GM21447 (cell line): Measurements from ENCODE around the gene SDE2.
A peak's percentile ranks its signal among the peaks of the same experiment; 100 is the strongest.
"Not testable (repeated sequence)": the region's sequence is repeated elsewhere in the genome, so short reads cannot be mapped to it uniquely, and the experiment has no call there.

ENCODE experiments used
- ATAC-seq: cut with Tn5 transposase; IDR thresholded peaks from one replicate; pipeline ENCODE4 v1.9.1; 2021; ENCODE audit not compliant: unreplicated experiment

SDE2 gene

DNA sequence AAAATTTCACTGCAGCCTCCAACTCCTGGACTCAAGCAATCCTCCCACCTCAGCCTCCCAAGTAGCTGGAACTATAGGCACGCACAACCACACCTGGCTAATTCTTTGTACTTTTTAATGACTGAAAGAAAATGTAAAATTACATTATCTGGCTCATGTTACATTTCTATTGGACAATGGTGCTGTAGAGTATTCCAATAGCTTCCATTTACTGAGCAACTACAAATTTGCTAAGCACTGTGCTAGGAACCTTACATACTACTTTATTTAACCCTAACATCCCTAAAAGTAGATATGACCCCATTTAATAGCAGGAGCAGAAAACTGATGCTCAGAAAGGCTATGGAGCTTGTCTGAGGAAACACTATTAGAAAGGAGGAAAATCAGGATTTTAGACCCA lies 19.7 kb downstream of the SDE2 start:
- ATAC-seq: no peak

DNA sequence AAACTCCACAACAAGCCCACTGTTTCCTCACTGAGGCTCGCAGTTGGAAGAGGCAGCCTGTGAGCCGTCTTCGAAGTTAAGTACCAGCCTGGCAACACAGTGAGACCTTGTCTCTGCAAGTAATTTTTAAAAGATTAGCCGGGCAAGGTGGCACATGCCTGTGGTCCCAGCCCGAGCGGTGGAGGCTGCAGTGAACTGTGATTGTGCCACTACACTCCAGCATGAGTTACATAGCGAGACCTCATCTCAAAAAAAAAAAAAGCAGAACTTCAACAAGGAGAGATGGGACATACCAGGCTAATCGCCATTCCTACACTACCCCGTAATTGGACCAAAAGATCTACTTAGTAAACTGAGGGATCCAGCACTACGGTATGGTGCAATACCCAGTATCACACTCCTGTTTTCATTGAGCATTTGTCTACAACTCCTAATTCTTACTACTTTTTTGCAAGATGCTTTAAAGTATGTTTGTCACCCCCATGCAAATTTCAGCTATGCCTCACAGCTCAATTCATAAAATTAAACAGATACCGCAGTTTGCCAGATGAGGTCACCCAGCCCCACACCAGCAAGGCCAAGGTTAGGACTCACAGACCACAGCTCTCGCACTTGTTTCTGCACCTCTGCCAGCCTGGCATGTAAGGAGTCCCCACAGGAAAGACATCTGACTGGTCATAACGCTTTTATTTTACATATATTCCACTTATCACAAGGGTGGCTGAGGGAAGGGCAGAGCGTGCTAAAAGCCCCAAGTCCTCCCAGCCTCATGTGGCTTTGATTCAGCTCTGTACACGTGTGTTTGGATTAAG lies 21.0 kb downstream of the SDE2 start:
- peak; percentile 78 for ATAC-seq

- ATAC-seq: not testable (repeated sequence)
These were observed 24.0 kb downstream of the SDE2 start for GRCh38 chr1:225975146-225975545.

DNA sequence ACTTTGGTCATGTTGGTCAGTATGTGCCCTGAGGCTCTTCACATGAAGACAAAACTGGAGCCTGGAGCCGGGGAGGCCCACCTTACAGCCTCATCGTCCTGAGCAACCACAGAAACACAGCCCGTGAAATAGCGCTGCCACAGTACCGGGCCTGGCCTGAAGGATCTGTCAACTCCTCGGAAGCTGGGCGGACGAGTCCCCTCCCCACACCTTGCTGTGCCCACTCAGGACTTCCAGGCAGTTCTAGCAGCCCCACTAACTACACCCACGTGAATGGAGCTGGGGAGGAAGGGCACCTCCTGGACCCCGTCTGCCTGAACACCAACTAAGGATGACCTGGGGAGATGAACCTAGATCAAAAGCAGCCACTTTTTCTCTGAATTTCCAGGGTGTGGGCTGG lies 24.7 kb downstream of the SDE2 start:
- ATAC-seq: no peak

- ATAC-seq: no peak
These were observed 26.0 kb downstream of the SDE2 start for GRCh38 chr1:225973158-225973557.

DNA sequence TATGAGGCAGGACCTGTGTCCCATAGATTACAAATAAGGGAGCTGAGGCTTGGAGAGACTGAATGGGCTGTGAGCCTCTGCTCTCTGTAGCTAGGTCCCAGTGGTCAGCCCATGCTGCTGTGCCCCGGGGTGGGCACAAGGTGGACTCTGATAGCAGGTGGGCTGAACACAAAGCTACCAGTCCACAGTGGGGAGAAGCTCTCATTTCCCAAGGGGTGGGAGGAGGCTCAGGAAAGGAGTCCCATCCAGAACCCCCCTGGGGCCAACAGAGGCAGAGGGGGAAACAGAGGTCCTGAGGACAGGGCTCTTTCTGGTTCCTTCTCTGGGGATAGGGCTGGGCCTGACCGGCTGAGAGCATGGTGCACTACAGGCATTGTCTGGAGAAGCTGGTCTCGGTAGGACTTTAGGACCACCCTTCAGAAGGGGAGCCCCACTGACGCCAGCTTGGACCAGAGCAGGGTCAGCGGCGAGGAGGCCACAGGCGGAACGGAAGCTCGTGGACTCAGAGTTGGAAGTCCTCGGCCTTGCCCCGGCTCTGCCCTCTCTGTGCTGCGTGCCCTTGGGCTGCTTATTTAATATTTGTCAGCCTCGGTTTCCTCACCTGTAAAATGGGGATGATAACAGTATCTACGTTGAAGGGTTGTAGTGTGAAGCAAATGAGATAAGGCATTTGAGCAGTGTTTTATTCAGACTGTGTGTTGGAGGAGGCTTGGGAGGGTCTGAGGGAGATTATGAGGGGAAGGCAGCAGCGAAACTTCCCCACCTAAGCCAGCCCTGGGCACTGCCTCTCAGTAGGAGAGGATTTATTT lies 26.6 kb downstream of the SDE2 start:
- ATAC-seq: no peak

DNA sequence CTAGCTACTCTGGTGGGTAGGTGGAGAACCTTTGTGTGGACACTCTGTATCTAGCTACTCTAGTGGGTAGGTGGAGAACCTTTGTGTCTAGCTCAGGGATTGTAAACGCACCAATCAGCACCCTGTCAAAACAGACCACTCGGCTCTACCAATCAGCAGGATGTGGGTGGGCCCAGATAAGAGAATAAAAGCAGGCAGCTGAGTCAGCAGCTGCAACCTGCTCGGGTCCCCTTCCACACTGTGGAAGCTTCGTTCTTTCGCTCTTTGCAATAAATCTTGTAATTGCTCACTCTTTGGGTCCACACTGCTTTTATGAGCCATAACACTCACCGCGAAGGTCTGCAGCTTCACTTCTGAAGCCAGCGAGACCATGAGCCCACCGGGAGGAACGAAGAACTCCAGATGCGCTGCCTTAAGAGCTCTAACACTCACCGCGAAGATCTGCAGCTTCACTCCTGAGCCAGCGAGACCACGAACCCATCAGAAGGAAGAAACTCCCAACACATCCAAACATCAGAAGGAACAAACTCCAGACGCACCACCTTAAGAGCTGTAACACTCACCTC lies 28.5 kb downstream of the SDE2 start:
- ATAC-seq: not testable (repeated sequence)

- ATAC-seq: not testable (repeated sequence)
These were observed 29.4 kb downstream of the SDE2 start for GRCh38 chr1:225969751-225970150.

DNA sequence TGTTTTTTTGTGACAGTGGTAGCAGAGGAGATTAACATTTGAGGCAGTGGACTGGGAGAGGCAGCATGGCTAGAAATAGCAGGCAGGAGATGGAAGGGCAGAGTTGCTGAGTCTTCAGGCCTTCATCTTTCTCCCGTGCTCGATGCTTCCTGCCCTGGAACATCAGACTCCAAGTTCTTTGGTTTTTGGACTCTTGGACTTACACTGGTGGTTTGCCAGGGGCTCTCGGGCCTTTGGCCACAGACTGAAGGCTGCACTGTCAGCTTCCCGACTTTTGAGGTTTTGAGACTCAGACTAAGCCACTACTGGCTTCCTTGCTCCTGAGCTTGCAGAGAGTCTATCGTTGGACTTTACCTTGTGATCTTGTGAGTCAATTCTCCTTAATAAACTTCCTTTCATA lies 33.9 kb downstream of the SDE2 start:
- ATAC-seq: no peak

- no peak for ATAC-seq
These were observed 35.2 kb downstream of the SDE2 start for GRCh38 chr1:225963735-225964530.

DNA sequence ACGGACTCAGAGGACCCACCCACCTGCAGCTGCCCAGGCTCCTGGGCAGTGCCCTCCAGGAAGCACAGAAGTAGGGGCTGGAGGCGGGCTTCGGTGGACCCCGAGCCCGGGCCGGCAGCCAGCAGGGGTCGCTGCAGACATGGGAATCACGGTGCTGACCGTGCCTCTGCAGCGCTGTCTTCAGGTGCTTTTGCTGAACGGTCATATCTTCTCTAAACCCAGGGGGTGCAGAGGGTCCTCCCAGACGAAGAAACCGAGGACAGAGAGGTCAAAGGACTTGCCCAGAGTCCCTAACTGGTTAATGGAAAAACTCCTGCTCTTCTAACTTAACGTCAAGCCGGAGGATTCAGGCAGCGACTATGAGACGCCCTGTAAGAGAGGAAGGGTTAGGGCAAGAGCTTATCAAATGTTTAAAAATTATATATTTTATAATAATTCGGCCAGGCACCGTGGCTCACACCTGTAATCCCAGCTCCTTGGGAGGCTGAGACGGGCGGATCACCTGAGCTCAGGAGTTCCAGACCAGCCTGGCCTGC lies 36.6 kb downstream of the SDE2 start:
- peak; percentile 82 for ATAC-seq

GRCh38 chr1:225961659-225962439 lies 37.3 kb downstream of the SDE2 start:
- ATAC-seq: peak; percentile 9

DNA sequence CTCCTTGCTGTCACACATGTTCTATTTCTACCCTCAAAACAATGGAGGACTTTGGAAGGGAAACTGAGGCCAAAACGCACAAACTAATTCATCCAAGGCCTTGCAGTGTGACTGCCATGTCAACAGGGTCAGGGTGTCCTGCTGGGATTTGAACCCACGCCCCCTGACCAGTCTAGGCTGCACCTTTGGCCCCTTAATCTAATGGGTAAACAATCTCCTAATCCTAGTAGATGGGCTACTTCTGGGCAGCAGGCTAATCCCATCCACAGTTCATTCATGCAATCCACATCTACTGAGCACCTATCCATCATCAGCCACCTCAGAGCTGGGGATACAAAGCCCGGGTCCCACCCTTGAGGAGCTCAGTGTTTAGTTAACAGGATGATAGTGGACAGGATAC lies 41.1 kb downstream of the SDE2 start:
- ATAC-seq: no peak

- no peak for ATAC-seq
These were observed 44.4 kb downstream of the SDE2 start for GRCh38 chr1:225954753-225955152.

DNA sequence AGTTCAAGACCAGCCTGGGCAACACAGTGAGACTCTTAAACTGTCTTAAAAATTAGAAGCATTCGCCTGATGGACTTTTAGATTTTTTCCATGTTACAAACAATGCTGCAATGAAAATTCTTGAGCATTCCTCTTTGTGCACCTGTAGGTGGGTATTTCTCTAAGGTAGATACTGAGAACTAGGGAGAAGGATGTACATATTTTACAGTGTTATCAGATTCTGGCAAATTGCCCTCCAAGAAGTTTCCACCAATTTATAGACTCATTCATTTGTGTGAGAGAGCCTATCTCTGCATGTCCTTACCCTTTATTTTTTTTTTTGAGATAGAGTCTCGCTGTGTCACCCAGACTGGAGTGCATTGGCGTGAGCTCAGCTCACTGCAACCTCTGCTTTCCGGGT lies 45.8 kb downstream of the SDE2 start:
- no peak for ATAC-seq

DNA sequence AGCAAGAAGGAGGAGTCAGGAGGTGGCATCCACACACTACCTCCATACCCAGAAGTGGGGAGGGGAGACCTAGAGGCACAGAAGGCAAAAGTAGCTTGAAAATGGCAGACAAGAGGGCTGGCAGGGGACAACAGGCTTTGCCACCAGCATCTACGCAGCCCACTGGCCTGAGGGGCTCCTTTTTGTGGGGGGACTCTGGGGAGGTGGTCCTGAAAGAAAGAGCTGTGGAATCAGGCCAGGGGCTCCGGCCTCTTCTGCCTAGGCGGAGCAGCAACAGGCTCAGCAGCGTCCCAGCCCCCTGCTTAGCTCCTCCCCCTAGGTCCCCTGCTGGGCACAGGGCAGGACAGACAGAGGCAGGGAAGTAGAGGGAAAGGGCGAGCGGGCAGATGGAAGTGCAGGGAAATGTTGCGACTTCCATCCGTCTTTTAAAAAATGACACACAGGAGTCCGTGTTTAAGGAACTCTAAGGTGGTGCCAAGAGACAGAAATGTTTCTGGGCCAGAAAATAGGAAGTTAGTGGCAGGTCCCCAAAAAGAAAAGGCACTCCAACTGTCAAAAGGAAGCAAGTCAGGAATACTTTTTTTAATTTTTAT lies 48.1 kb downstream of the SDE2 start:
- ATAC-seq: no peak

DNA sequence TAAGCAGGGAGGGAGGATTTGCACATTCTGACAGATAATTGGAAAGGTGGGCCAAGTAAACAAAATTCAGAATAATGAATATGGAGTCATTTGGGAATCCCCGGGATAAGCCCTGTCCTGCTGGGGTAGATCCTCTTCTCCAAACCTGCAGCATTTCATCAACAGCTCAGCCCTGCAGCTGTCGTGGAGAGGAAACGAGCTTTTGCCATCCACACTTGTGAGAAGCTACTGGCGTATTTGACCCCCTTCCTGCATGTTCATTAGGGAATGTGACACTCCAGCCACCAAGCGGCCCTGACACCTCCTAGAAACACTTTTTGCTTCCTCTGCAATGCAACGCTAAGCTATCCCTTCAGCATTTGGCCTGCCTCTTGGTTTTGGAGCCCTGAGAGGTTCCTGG lies 50.1 kb downstream of the SDE2 start:
- ATAC-seq: no peak

DNA sequence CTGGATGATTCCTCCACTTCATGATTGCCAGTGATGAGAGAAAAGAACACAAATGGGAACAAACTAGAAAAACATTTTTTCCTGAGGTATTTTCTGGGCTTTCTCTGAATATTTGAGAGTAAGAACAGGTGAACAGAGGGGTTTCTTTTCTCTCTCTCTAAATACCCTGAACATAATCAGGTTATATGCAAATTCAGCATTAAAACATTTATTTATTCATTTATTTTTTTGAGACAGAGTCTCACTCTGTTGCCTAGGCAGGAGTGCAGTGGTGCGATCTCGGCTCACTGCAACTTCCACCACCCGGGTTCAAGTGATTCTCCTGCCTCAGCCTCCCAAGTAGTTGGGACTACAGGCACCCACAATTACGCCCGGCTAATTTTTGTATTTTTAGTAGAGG lies 52.3 kb downstream of the SDE2 start:
- ATAC-seq: no peak

GRCh38 chr1:225946082-225946620 lies 53.0 kb downstream of the SDE2 start:
- ATAC-seq: no peak
